ENCODE measurements around the gene SLC23A2. TPM values are rescaled to one million over a fixed set of nuclear protein-coding genes. Genes with fewer than 3 reads are reported as not detected.

The SLC23A2 gene
- total RNA-seq, 1 experiment from 2014 or later: 22.3 TPM

GRCh38 chr20:5003626-5004025, 2.3 kb upstream of the SLC23A2 start:
- peaks cover 23% of the 10 kb centered on the region for H3K79me2 ChIP-seq (ENCODE audit: low read depth)
- peaks cover 26% of the 10 kb centered on the region for H3K4me1 ChIP-seq (replicated peaks; ENCODE audit: insufficient read depth)
- H3K27me3 ChIP-seq (ENCODE audit: insufficient read depth, low read depth): no peaks in the 10 kb centered on the region
- no peak overlapping the region for H2AFZ ChIP-seq
- H4K20me1 ChIP-seq (ENCODE audit: insufficient read depth): 0 out of 2 replicates have a peak, but pooled peaks cover 4% of the 10 kb centered on the region
- H3K9me3 ChIP-seq (ENCODE audit: insufficient read depth, low read depth): no peaks in the 10 kb centered on the region
- H3K27ac ChIP-seq: no peak overlapping the region
- no peak for DNase-seq
- H3K36me3 ChIP-seq (ENCODE audit: low read depth): no peaks in the 10 kb centered on the region
- TF ChIP-seq CTCF (conservative IDR thresholded peaks at IDR 0.05): no peak
- no peak for TF ChIP-seq EZH2 (IDR thresholded peaks at IDR 0.05; ENCODE audit: low read depth)
- intact Hi-C loops (cut with micrococcal nuclease; ENCODE audit: unreplicated experiment): loop anchor here (5.0 kb wide), 1 partner anchor 69 kb away; no protein-coding TSS in a partner anchor
- peaks cover 17% of the 10 kb centered on the region for H3F3A ChIP-seq (ENCODE audit: insufficient read depth, low read depth)
- H3K4me3 ChIP-seq: no peak overlapping the region
- POLR2A ChIA-PET (ENCODE audit: unreplicated experiment): no interaction called here
- CTCF ChIA-PET: no interaction called here
- no TSS peak for BruUV-seq (replicated peaks)
- H3K9me2 ChIP-seq (ENCODE audit: insufficient read depth): no peaks in the 10 kb centered on the region
- H3K4me2 ChIP-seq: no peak overlapping the region

- DNase-seq: no peak
- Histone ChIP-seq H3K4me3 (peak overlapping the region; percentile 76), H3K9me2 (ENCODE audit: insufficient read depth) (no peaks in the 10 kb centered on the region), H3F3A (ENCODE audit: insufficient read depth, low read depth) (peaks cover 9% of the 10 kb centered on the region), H2AFZ (peak overlapping the region; percentile 88), H3K36me3 (ENCODE audit: low read depth) (no peaks in the 10 kb centered on the region), H3K27ac (peak overlapping the region; percentile 45), H3K79me2 (ENCODE audit: low read depth) (peaks cover 39% of the 10 kb centered on the region), H3K27me3 (ENCODE audit: insufficient read depth, low read depth) (no peaks in the 10 kb centered on the region), H3K9me3 (ENCODE audit: insufficient read depth, low read depth) (no peaks in the 10 kb centered on the region), H3K4me2 (peak overlapping the region; percentile 85), H3K4me1 (replicated peaks; ENCODE audit: insufficient read depth) (peaks cover 19% of the 10 kb centered on the region), H4K20me1 (ENCODE audit: insufficient read depth) (peaks cover 4% of the 10 kb centered on the region; the same call in 1 of the 2 replicates)
- intact Hi-C loops (cut with micrococcal nuclease; ENCODE audit: unreplicated experiment): loop anchor here (5.0 kb wide), 1 partner anchor 70 kb away; no protein-coding TSS in a partner anchor
- ChIA-PET CTCF (no interaction called here), POLR2A (ENCODE audit: unreplicated experiment) (no interaction called here)
- no peak for TF ChIP-seq CTCF (conservative IDR thresholded peaks at IDR 0.05)
- no TSS peak for BruUV-seq (replicated peaks)
Measured at GRCh38 chr20:5002077-5002413, 735 bp upstream of the SLC23A2 start.

GRCh38 chr20:5000263-5001173, 792 bp downstream of the SLC23A2 start:
- ChIA-PET CTCF (no interaction called here), POLR2A (ENCODE audit: unreplicated experiment) (interaction anchor here (0.6 kb wide), 1 partner anchor 58 kb away, joined by 18 read pairs; no protein-coding TSS in a partner anchor)
- Histone ChIP-seq H4K20me1 (ENCODE audit: insufficient read depth) (peaks cover 4% of the 10 kb centered on the region; the same call in 1 of the 2 replicates), H3K9me3 (ENCODE audit: insufficient read depth, low read depth) (no peaks in the 10 kb centered on the region), H3K4me2 (peak overlapping the region; percentile 93), H3K27me3 (ENCODE audit: insufficient read depth, low read depth) (no peaks in the 10 kb centered on the region), H3K79me2 (ENCODE audit: low read depth) (peaks cover 54% of the 10 kb centered on the region), H3K9me2 (ENCODE audit: insufficient read depth) (no peaks in the 10 kb centered on the region), H3K27ac (0 out of 2 replicates have a peak overlapping the region, but pooled peaks have one; percentile 23), H3K4me3 (peak overlapping the region; percentile 93), H3K36me3 (ENCODE audit: low read depth) (no peaks in the 10 kb centered on the region), H2AFZ (peak overlapping the region; percentile 68; the same call in 1 of the 2 replicates), H3K4me1 (replicated peaks; ENCODE audit: insufficient read depth) (peaks cover 19% of the 10 kb centered on the region), H3F3A (ENCODE audit: insufficient read depth, low read depth) (peaks cover 9% of the 10 kb centered on the region)
- intact Hi-C loops (cut with micrococcal nuclease; ENCODE audit: unreplicated experiment): loop anchor here (2.0 to 5.0 kb wide), 2 partner anchors 72 to 100 kb away; no protein-coding TSS in a partner anchor
- BruUV-seq (replicated peaks): TSS peak; percentile 38
- no peak for DNase-seq
- no peak for TF ChIP-seq CTCF (conservative IDR thresholded peaks at IDR 0.05)
- no peak for TF ChIP-seq EZH2 (IDR thresholded peaks at IDR 0.05; ENCODE audit: low read depth)

Measured in PC-9 (cell line).